Psoas muscle (tissue), 8 donors: Measurements from ENCODE around the gene OSBPL8. TPM values are rescaled to one million over a fixed set of nuclear protein-coding genes. Genes with fewer than 3 reads are reported as not detected.
"Not testable (repeated sequence)": the region's sequence is repeated elsewhere in the genome, so short reads cannot be mapped to it uniquely, and the experiment has no call there.

Source experiments
- ATAC-seq, 4 donors: fragments of 200-7000 bp; cut with Tn5 transposase; one replicate each; pipeline ENCODE4 v1.9.1; 2020; ENCODE audit warnings: moderate library complexity in 3 of 4, mild to moderate bottlenecking in 2 of 4
- DNase-seq, 2 donors: peaks; one replicate each; pipeline ENCODE4 v3.0.0-alpha.2; 2020
- H3K27ac ChIP-seq: fragments of 200-600 bp; one replicate; pipeline ENCODE4 v1.8.0; 2022
- H3K27me3 ChIP-seq, 3 donors: fragments of 200-600 bp in 1 of 3; one replicate each; pipeline versions ENCODE4 v1.6.1 to v1.8.0; 2013 to 2022; ENCODE audit warnings: low read length in 2 of 3, mild to moderate bottlenecking in 2 of 3, moderate library complexity in 1 of 3; ENCODE audit not compliant: insufficient read depth in 3 of 3
- H3K36me3 ChIP-seq, 2 donors: fragments of 200-600 bp in 1 of 2; one replicate each; pipeline versions ENCODE4 v1.6.1 to v1.8.0; 2013 to 2022; ENCODE audit warnings: low read depth in 1 of 2, mild to moderate bottlenecking in 1 of 2, moderate library complexity in 1 of 2; ENCODE audit not compliant: insufficient read depth in 1 of 2
- H3K4me1 ChIP-seq: fragments of 200-600 bp; one replicate; pipeline ENCODE4 v1.8.0; 2022
- H3K4me3 ChIP-seq: fragments of 200-600 bp; one replicate; pipeline ENCODE4 v1.8.0; 2022; ENCODE audit warnings: mild to moderate bottlenecking
- H3K9me3 ChIP-seq: fragments of 200-600 bp; one replicate; pipeline ENCODE4 v1.8.0; 2022
- WGBS, 3 donors: extraction: QIAGEN DNeasy Blood & Tissue Kit; methylation state at CpG; one replicate each; pipeline versions ENCODE4 v1.1.6 to v1.1.7; 2013; 5-methylcytosine and 5-hydroxymethylcytosine counted together
- intact Hi-C, 2 donors: fragments of 100-400 bp; cut with DNase I; formaldehyde crosslinking; loops; one replicate each; pipeline versions ENCODE4 v1.11.0 to v1.14.2; 2022
- polyA plus RNA-seq, 3 donors: library from polyadenylated mRNA; stranded (reverse); fragments of 200-250 nt; gene quantifications; one replicate each; pipeline ENCODE4 v1.2.3, GENCODE V29; 2013
- total RNA-seq, 4 donors: library from RNA; stranded (reverse); fragmentation: NEBNext Ultra II Directional in 2 of 4; extraction: Animal tissue kit (Norgen Biotek cat#: 25700) in 2 of 4; gene quantifications; one replicate each; pipeline versions ENCODE4 v1.2.1 to v1.2.4, GENCODE V29; 2021 to 2023
- TF ChIP-seq, protein P1 (sequence below): fragments of 200-600 bp; IDR thresholded peaks from one replicate; pipeline ENCODE4 v1.8.0; 2022; ENCODE audit warnings: antibody characterized with exemption
- donor health status: healthy with polysubstance abuse.
- donor health status: DM: no; HTN: no; CAD: no; lungs with moderate emphysema.
- donor health status: Bipolar disorder and iron deficiency.
- donor health status: healthy.
- donor health status: DM: yes; HTN: yes; CAD: no.
- donor health status: DM: no; HTN: no; CAD: no.
- donor health status: DM: no; HTN: no; CAD: no.
- donor health status: DM: yes; HTN: yes; CAD: no.

The OSBPL8 gene
- total and polyA plus RNA-seq, 7 donors = 9.2 to 64.3 (median 39.5) TPM

DNA sequence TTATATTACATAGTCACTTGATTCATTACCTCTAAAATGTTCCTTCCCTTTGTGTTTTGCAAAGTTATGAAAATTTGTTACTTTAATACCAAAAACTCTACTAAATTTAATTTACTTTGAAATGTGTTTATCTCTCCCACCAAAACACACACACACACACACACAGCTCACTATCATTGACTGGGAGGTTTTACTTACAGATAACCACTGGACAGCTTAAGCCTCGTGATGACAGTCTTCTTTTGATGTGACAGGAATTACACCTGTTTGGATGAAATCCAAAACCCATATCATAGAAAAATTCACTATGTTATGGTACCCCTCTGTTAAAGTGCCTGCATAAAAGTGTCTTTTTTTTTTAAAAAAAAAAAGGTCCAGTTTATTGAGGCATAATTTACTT, 227.0 kb downstream of the OSBPL8 start:
- Histone ChIP-seq H3K36me3 (no peaks in the 10 kb centered on the region), H3K4me3 (no peak overlapping the region)

DNA sequence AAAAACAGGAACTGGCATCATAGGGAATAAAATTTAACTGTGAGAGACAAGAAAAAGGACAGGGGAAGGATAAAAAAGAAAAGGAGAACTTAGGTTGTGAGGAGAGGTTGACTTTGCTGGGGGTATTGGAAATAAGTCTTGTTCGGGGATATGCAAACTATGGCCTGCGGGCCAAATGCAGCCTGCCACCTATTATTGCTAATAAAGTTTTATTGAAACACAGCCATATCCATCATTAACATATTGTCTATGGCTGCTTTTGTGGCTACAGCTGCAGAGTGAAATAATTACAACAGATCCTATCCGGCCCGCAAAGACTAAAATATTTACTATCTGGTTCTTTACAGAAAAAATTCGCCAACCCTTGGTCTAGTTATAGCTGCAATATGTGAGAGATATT, 230.0 kb downstream of the OSBPL8 start:
- Histone ChIP-seq H3K27me3 (peaks cover 0 to 7% (median 3%) of the 10 kb centered on the region in 3 donors), H3K9me3 (no peaks in the 10 kb centered on the region), H3K4me3 (no peak overlapping the region), H3K4me1 (no peaks in the 10 kb centered on the region), H3K36me3 (no peaks in the 10 kb centered on the region), H3K27ac (no peak overlapping the region)
- TF ChIP-seq, protein P1, sequence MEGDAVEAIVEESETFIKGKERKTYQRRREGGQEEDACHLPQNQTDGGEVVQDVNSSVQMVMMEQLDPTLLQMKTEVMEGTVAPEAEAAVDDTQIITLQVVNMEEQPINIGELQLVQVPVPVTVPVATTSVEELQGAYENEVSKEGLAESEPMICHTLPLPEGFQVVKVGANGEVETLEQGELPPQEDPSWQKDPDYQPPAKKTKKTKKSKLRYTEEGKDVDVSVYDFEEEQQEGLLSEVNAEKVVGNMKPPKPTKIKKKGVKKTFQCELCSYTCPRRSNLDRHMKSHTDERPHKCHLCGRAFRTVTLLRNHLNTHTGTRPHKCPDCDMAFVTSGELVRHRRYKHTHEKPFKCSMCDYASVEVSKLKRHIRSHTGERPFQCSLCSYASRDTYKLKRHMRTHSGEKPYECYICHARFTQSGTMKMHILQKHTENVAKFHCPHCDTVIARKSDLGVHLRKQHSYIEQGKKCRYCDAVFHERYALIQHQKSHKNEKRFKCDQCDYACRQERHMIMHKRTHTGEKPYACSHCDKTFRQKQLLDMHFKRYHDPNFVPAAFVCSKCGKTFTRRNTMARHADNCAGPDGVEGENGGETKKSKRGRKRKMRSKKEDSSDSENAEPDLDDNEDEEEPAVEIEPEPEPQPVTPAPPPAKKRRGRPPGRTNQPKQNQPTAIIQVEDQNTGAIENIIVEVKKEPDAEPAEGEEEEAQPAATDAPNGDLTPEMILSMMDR = no peak
- ATAC-seq (no peak), DNase-seq (no peak)
- 94 to 98% (median 95%) methylated on average over 5 of the region's 5 CpGs for whole genome bisulfite sequencing, 3 donors
- intact Hi-C loops = no loop called here

More for the DNA sequence above, 227.0 kb downstream of the OSBPL8 start:
- Histone ChIP-seq H3K9me3 (no peaks in the 10 kb centered on the region), H3K27me3 (peaks cover 0 to 7% (median 3%) of the 10 kb centered on the region in 3 donors), H3K27ac (no peak overlapping the region), H3K4me1 (no peaks in the 10 kb centered on the region)
- 18 to 44% (median 37%) methylated on average over 1 of the region's 1 CpG for WGBS, 3 donors
- intact Hi-C loops = no loop called here
- TF ChIP-seq, protein P1 = no peak
- no peak for ATAC-seq
- DNase-seq = no peak

DNA sequence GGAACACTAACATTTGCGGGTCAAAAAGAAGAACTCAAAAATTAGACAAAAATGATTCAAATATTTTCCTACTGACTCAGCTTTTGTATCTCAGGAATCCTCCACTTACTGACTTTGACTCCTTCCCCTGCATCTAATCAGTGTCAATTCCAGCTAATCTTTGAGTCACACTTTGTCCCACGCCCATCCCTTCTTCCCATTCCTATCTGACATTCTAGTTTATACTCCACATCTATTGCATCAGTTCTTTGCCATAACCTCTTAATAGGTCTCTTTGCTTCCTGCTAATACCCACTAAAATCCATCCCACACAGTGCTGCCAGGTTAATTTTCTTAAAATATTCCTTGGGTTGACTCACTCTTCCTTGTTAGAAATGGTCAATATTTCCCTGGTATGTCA, 230.4 kb downstream of the OSBPL8 start:
- TF ChIP-seq, protein P1 = no peak
- intact Hi-C loops = no loop called here
- DNase-seq (no peak), ATAC-seq (no peak)
- Histone ChIP-seq H3K9me3 (no peaks in the 10 kb centered on the region), H3K27ac (no peak overlapping the region), H3K4me3 (no peak overlapping the region), H3K27me3 (peaks cover 0 to 7% (median 3%) of the 10 kb centered on the region in 3 donors), H3K4me1 (no peaks in the 10 kb centered on the region), H3K36me3 (no peaks in the 10 kb centered on the region)
- 79 to 84% (median 82%) methylated on average over 2 of the region's 2 CpGs for WGBS, 3 donors

DNA sequence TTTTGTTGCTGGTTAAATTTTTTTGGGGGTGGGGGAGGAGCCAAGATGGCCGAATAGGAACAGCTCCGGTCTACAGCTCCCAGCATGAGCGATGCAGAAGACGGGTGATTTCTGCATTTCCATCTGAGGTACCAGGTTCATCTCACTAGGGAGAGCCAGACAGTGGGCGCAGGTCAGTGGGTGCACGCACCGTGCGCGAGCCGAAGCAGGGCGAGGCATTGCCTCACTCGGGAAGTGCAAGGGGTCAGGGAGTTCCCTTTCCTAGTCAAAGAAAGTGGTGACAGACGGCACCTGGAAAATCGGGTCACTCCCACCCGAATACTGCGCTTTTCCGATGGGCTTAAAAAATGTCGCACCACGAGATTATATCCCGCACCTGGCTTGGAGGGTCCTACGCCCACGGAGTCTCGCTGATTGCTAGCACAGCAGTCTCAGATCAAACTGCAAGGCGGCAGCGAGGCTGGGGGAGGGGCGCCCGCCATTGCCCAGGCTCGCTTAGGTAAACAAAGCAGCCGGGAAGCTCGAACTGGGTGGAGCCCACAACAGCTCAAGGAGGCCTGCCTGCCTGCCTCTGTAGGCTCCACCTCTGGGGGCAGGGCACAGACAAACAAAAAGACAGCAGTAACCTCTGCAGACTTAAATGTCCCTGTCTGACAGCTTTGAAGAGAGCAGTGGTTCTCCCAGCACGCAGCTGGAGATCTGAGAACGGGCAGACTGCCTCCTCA, 239.8 kb downstream of the OSBPL8 start:
- DNase-seq, H3K36me3 ChIP-seq, H3K27me3 ChIP-seq, H3K4me1 ChIP-seq, intact Hi-C loops, H3K4me3 ChIP-seq, H3K9me3 ChIP-seq, ATAC-seq, H3K27ac ChIP-seq: not testable (repeated sequence)
- 70 to 82% (median 76%) methylated on average over 25 to 30 of the region's 32 CpGs for WGBS, 3 donors

DNA sequence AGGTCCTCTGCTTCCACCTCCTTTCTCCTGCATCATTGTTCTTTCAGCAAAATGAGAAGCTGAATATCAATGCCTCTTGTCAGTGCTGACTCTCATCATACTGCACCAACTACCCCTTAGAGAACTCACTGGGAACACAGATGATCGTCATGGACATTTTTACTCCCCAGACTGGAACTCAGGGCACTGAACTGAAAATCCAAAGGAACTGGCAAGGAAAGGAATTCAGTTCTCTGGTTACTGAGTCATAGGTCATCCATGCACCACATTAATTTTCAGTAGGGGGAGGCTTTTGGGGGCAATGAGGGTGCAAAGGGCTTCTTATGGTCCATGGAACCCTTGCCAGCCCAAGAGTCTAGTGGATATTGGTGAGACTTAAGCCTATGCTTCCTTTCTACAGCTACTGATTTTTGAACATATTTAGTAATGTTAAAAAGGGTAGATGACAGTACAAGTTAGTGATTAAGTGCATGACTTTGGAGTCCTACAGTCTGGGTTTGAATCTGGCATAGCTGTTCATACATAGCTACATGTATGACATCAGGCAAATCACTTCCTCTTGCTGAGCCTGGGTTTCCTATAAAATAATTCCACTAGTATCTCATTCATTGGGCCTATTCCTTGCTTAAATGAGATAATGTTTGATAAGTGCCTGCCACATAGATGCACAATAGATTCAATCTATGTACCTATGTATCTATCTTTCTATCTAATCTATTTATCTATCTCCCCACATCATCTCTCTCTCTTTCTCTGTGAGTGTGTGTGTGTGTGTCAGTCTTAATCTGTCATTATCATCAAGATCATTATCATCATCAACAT, 240.6 kb downstream of the OSBPL8 start:
- Histone ChIP-seq H3K27me3 (no peaks in the 10 kb centered on the region), H3K36me3 (no peaks in the 10 kb centered on the region), H3K4me3 (no peak overlapping the region), H3K4me1 (no peaks in the 10 kb centered on the region), H3K27ac (no peak overlapping the region), H3K9me3 (no peaks in the 10 kb centered on the region)
- TF ChIP-seq, protein P1 = no peak
- 86 to 89% (median 88%) methylated on average over 1 of the region's 1 CpG for WGBS, 3 donors
- intact Hi-C loops = no loop called here
- no peak for DNase-seq
- ATAC-seq = no peak
